HFF-Myc (cell line): ENCODE data around the gene CYTL1.

Experiments
- DNase-seq: peaks from one replicate; pipeline ENCODE4 v3.0.0-alpha.2; 2011; ENCODE audit warnings: low read depth; ENCODE audit errors: extremely low read depth
- H3K4me3 ChIP-seq: replicated peaks from 2 replicates; pipeline ENCODE4 v1.5.1; 2011; ENCODE audit warnings: low read depth, mild to moderate bottlenecking, control low read depth, low read length
- TF ChIP-seq, protein P1 (sequence below): IDR thresholded peaks from 2 replicates; pipeline ENCODE4 v1.5.1; 2012; ENCODE audit warnings: mild to moderate bottlenecking, low read depth, low read length, control low read depth; ENCODE audit errors: missing control alignments

CYTL1 gene

DNA sequence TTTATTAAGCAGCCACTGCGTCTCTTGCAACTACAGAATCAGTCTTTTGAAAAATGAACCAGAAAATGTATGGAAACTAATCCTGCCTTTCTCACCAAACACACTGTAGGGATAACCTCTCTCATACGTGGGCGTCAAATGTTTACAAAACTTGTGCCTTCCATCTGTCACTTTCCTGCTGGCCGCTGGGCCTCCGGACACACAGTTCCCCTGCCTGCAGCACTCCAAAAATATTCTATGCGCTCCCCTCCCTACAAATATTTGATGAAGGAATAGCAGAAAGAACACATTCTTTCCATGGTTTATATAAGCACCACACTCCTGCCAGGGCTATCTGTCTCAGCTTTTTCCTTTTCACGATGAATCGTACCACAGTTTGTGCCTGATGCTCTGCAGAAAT lies 14.9 kb upstream of the CYTL1 start:
- TF ChIP-seq, protein P1, sequence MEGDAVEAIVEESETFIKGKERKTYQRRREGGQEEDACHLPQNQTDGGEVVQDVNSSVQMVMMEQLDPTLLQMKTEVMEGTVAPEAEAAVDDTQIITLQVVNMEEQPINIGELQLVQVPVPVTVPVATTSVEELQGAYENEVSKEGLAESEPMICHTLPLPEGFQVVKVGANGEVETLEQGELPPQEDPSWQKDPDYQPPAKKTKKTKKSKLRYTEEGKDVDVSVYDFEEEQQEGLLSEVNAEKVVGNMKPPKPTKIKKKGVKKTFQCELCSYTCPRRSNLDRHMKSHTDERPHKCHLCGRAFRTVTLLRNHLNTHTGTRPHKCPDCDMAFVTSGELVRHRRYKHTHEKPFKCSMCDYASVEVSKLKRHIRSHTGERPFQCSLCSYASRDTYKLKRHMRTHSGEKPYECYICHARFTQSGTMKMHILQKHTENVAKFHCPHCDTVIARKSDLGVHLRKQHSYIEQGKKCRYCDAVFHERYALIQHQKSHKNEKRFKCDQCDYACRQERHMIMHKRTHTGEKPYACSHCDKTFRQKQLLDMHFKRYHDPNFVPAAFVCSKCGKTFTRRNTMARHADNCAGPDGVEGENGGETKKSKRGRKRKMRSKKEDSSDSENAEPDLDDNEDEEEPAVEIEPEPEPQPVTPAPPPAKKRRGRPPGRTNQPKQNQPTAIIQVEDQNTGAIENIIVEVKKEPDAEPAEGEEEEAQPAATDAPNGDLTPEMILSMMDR, result no peak
- no peak for DNase-seq
- no peak overlapping the region for H3K4me3 ChIP-seq

DNA sequence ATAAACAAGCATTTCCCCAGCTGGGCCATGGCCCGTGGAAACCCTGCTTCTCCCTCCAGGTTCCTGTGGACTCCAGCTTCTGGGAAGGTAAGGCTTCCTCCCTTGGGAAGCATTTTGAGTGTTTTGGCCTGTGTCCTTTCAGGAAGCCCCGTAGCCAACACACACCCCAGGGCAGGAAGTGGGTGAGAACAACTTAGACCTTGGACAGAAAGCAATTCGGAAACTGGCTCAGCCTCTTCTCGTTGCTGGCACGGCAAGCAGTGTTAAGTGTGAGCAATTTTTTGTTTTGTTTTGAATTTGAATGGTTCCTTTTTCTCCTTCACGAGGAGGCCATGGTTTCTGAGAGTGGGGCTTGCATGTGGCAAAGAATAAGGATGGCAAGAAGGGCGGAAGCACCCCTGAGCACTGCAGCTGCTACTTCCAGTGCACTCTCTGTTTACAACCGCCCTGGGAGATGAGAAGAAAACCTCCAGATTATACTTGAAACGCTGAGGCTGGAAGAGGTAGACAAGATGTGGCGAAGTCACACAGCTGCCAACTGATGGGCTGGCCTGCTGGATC lies 14.1 kb upstream of the CYTL1 start:
- TF ChIP-seq, protein P1, result no peak
- no peak for DNase-seq
- H3K4me3 ChIP-seq, result no peak overlapping the region

DNA sequence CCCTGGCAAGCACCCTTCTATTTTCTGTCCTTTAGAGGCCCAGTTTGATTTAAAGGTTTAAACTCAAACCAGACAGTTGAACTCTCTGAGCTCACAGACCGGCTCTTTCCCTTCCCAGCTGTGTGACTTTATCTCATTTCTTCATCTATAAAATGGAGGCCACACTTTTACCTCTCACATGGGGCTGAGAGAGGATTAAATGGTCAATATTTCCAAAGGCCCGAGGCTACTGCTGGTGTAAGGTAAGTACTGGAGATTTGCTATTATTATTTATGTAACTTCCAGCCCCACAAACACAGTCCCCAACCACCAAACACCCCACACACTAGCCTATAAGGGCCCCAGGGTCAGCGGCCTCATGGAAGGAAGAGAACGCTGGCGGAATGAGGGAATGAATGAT lies 13.6 kb upstream of the CYTL1 start:
- DNase-seq, result no peak
- H3K4me3 ChIP-seq, result no peak overlapping the region
- TF ChIP-seq, protein P1, result no peak

DNA sequence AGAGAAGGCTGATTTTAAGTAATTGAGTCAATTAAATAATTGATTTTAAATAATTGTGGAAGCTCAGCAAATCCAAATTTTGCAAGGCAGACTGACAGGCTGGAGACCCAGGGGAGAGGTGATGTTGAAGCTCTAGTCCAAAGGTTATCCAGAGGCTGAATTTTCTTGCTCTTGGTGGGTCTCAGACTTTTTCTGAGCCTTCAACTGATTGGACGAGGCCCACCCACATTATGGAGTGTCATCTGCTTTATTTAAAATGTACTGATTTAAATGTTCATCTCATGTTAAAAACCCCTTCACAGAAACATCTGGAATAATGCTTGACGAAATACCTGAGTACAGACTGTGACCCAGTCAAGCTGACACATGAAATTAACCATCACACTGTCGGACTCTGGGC lies 11.7 kb upstream of the CYTL1 start:
- DNase-seq, result no peak
- no peak overlapping the region for H3K4me3 ChIP-seq
- TF ChIP-seq, protein P1, result no peak

DNA sequence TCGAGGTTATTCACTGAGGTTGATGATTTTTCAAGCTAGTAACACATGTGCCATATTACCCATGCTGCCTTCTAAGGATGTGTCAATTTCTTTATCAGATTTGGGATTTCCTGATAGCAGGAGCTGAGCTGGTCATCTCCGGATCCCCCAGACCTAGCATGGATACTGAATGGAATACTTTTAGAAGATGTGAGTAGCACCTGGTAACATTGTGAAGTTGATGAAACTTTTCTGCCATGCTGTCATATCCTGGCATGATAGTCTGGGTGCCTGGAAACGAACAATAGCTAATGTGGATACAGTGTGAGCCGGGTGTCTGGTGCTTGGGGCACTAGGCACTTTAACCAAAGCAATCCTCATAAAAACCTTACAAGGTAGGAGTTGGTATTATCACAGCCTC lies 11.0 kb upstream of the CYTL1 start:
- DNase-seq, result no peak
- TF ChIP-seq, protein P1, result no peak
- no peak overlapping the region for H3K4me3 ChIP-seq

DNA sequence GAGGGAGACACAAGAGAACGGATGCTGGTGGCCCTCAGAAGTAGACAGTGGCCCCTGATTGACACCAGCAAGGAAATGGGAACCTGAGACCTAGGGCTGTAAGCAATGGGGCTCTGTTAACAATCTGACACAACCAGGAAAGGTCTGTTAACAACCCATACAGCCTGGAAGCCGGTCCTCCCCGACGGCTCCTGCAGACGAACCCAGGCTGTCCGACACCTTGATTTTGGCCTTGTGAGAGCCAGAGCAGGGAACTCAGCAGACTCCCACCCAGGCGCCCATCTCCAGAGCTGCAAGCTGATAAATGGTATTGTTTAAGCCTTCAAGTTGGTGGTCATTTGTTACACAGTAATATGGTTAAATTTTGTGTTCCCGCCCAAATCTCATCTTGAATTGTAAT lies 10.2 kb upstream of the CYTL1 start:
- no peak for DNase-seq
- TF ChIP-seq, protein P1, result no peak
- no peak overlapping the region for H3K4me3 ChIP-seq

DNA sequence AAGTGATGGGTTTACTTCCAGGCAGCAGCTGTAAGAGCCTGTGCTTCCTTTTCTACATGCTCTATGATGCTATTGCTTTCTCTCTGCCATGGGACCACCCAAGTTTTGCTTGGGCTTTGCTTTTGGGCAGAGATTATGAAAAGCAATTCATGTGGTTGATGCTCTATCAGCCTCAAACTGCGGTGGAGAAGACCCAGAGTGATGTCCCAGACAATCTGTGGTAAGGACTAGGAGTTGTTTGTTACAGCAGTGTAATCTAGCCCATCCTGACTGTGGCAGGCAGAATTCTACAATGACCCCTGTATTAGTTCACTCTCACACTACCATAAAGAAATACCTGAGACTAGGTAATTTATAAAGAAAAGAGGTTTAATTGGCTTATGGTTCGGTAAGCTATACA lies 9.2 kb upstream of the CYTL1 start:
- DNase-seq, result no peak
- TF ChIP-seq, protein P1, result no peak

More for the DNA sequence above, 9.2 kb upstream of the CYTL1 start:
- no peak overlapping the region for H3K4me3 ChIP-seq
